Measurements from ENCODE around the gene PPP2R5C.

PPP2R5C gene

GRCh38 chr14:101844219-101844618, 82.7 kb downstream of the PPP2R5C start:
- no peak for DNase-seq

GRCh38 chr14:101844751-101845150, 83.2 kb downstream of the PPP2R5C start:
- DNase-seq: no peak

GRCh38 chr14:101845496-101845895, 84.0 kb downstream of the PPP2R5C start:
- DNase-seq: no peak

GRCh38 chr14:101845896-101846295, 84.4 kb downstream of the PPP2R5C start:
- DNase-seq: no peak

GRCh38 chr14:101849125-101849524, 87.6 kb downstream of the PPP2R5C start:
- no peak for DNase-seq

GRCh38 chr14:101849640-101850039, 88.1 kb downstream of the PPP2R5C start:
- no peak for DNase-seq

GRCh38 chr14:101851183-101851582, 89.7 kb downstream of the PPP2R5C start:
- no peak for DNase-seq

GRCh38 chr14:101851736-101852405, 90.4 kb downstream of the PPP2R5C start:
- peak; percentile 42 for DNase-seq

- no peak for DNase-seq
Observed at GRCh38 chr14:101852785-101853184, 91.3 kb downstream of the PPP2R5C start.

GRCh38 chr14:101853455-101854018, 92.0 kb downstream of the PPP2R5C start:
- DNase-seq: no peak

- peak; percentile 73 for DNase-seq
Observed at GRCh38 chr14:101854366-101854765, 92.9 kb downstream of the PPP2R5C start.

GRCh38 chr14:101855958-101856357, 94.4 kb downstream of the PPP2R5C start:
- no peak for DNase-seq

GRCh38 chr14:101856536-101856935, 95.0 kb downstream of the PPP2R5C start:
- no peak for DNase-seq

GRCh38 chr14:101857226-101857625, 95.7 kb downstream of the PPP2R5C start:
- DNase-seq: no peak

- DNase-seq: no peak
Observed at GRCh38 chr14:101858791-101859537, 97.5 kb downstream of the PPP2R5C start.

- no peak for DNase-seq
Observed at GRCh38 chr14:101859538-101859902, 98.0 kb downstream of the PPP2R5C start.

GRCh38 chr14:101859958-101860357, 98.4 kb downstream of the PPP2R5C start:
- DNase-seq: no peak

- no peak for DNase-seq
Observed at GRCh38 chr14:101861464-101861863, 100.0 kb downstream of the PPP2R5C start.

- no peak for DNase-seq
Observed at GRCh38 chr14:101862177-101862576, 100.7 kb downstream of the PPP2R5C start.

- DNase-seq: no peak
Observed at GRCh38 chr14:101862711-101863110, 101.2 kb downstream of the PPP2R5C start.

GRCh38 chr14:101865288-101865687, 103.8 kb downstream of the PPP2R5C start:
- no peak for DNase-seq

GRCh38 chr14:101867854-101868253, 106.3 kb downstream of the PPP2R5C start:
- DNase-seq: no peak

GRCh38 chr14:101869217-101869616, 107.7 kb downstream of the PPP2R5C start:
- DNase-seq: no peak

- DNase-seq: no peak
Observed at GRCh38 chr14:101870273-101870939, 108.9 kb downstream of the PPP2R5C start.
